GM12878 (cell line): ENCODE results near the gene UNC5B. TPM values are rescaled to one million over a fixed set of nuclear protein-coding genes. Genes with fewer than 3 reads are reported as not detected.

Experiments
- ATAC-seq: fragments of 200-7000 bp; cut with Tn5 transposase; 3 replicates; pipeline ENCODE4 v1.9.1; 2020; ENCODE audit warnings: mild to moderate bottlenecking, moderate library complexity
- BruUV-seq: library from RNA; stranded (reverse); fragments of 400-500 nt; replicated peaks from 2 replicates; lab custom pipeline; 2021; lab: Mats Ljungman, UMichigan
- CTCF ChIA-PET: fragments of 300-600 bp; sonication (Branson Sonifier 250); formaldehyde crosslinking; extraction: SDS; loops from one replicate; lab custom pipeline; 2021; ENCODE audit warnings: inconsistent platforms; lab: Yijun Ruan, JAX
- POLR2A ChIA-PET: fragments of 350-600 bp; formaldehyde crosslinking; extraction: SDS; loops from one replicate; lab custom pipeline; 2021; ENCODE audit warnings: inconsistent platforms; lab: Charles Lee
- RAD21 ChIA-PET: fragments of 300-600 bp; sonication (Branson Sonifier 250); formaldehyde crosslinking; loops from one replicate; lab custom pipeline; 2023; ENCODE audit warnings: antibody characterized with exemption; ENCODE audit not compliant: unreplicated experiment; lab: Charles Lee
- SMC1A ChIA-PET: fragments of 300-600 bp; sonication (Branson Sonifier 250); formaldehyde crosslinking; loops from one replicate; lab custom pipeline; 2023; ENCODE audit not compliant: unreplicated experiment, uncharacterized antibody; lab: Charles Lee
- DNase-seq: peaks from one replicate; pipeline ENCODE4 v3.0.0-alpha.2; 2011; ENCODE audit warnings: low read depth, low spot score
- FAIRE-seq: peaks from 3 replicates; lab custom pipeline; 2011; peaks lifted over from hg19 to GRCh38; lab: Jason Lieb, UNC
- H2AFZ ChIP-seq: 2 replicates; pipeline ENCODE4 v1.6.0; 2011; ENCODE audit warnings: low read depth, low read length, control low read depth; ENCODE audit not compliant: control insufficient read depth
- H3K27ac ChIP-seq: 2 replicates; pipeline ENCODE4 v1.5.1; 2011; ENCODE audit warnings: control low read depth; ENCODE audit not compliant: control insufficient read depth, insufficient read depth
- H3K27me3 ChIP-seq, 2 experiments: replicated peaks in 1 of 2; 2 replicates each; pipeline versions ENCODE4 v1.6.0 to v1.6.1; 2011; ENCODE audit warnings: low read length in 1 of 2; ENCODE audit not compliant: control insufficient read depth in 2 of 2, insufficient read depth in 2 of 2
- H3K36me3 ChIP-seq, 2 experiments: 2 replicates each; pipeline ENCODE4 v1.5.1; 2011; ENCODE audit warnings: low read length in 1 of 2; ENCODE audit not compliant: control insufficient read depth in 2 of 2, insufficient read depth in 2 of 2
- H3K4me1 ChIP-seq: 2 replicates; pipeline ENCODE4 v1.6.1; 2011; ENCODE audit warnings: mild to moderate bottlenecking, low read length, moderate library complexity, mixed read lengths; ENCODE audit not compliant: control insufficient read depth, insufficient read depth
- H3K4me2 ChIP-seq: 2 replicates; pipeline ENCODE4 v1.6.0; 2011; ENCODE audit warnings: control low read depth; ENCODE audit not compliant: control insufficient read depth, insufficient read depth
- H3K4me3 ChIP-seq: fragments of 200-600 bp; sonication (generic); 2 replicates; pipeline ENCODE4 v1.5.1; 2016
- H3K79me2 ChIP-seq: 2 replicates; pipeline ENCODE4 v1.6.0; 2011; ENCODE audit warnings: low read length; ENCODE audit not compliant: control insufficient read depth, insufficient read depth
- H3K9ac ChIP-seq: 2 replicates; pipeline ENCODE4 v1.8.0; 2011; ENCODE audit warnings: low read length, control low read depth, mixed read lengths; ENCODE audit not compliant: control insufficient read depth, insufficient read depth
- H3K9me3 ChIP-seq: replicated peaks from 3 replicates; pipeline ENCODE4 v1.5.1; 2011; ENCODE audit warnings: mild to moderate bottlenecking, low read length; ENCODE audit not compliant: control insufficient read depth, insufficient read depth
- H4K20me1 ChIP-seq: 2 replicates; pipeline ENCODE4 v1.6.0; 2011; ENCODE audit not compliant: control insufficient read depth, insufficient read depth
- IKZF2 ChIP-seq, 2 experiments: fragments of 450-650 bp; IDR thresholded peaks; 2 replicates each; pipeline ENCODE4 v1.6.1; 2017; ENCODE audit warnings: mild to moderate bottlenecking in 2 of 2, moderate library complexity in 2 of 2
- SRF ChIP-seq, 2 experiments: IDR thresholded peaks; 2 replicates each; pipeline ENCODE4 v1.6.1; 2011; ENCODE audit warnings: low read depth in 2 of 2, low read length in 2 of 2, mild to moderate bottlenecking in 1 of 2, moderate library complexity in 1 of 2
- STAT1 ChIP-seq: fragments of 450-650 bp; conservative IDR thresholded peaks from 2 replicates; pipeline ENCODE4 v1.6.1; 2014; ENCODE audit warnings: antibody characterized with exemption, mild to moderate bottlenecking
- SUPT20H ChIP-seq: IDR thresholded peaks from 2 replicates; pipeline ENCODE4 v1.6.1; 2011; ENCODE audit warnings: low read depth, mild to moderate bottlenecking, low read length, moderate library complexity, borderline replicate concordance; ENCODE audit not compliant: control insufficient read depth
- TCF3 ChIP-seq: IDR thresholded peaks from 2 replicates; pipeline ENCODE4 v1.6.1; 2012; ENCODE audit warnings: low read depth, mild to moderate bottlenecking, low read length, borderline replicate concordance; ENCODE audit not compliant: insufficient read depth
- TCF7 ChIP-seq: IDR thresholded peaks from 2 replicates; pipeline ENCODE4 v1.6.1; 2014; ENCODE audit warnings: antibody characterized with exemption, borderline replicate concordance
- WRNIP1 ChIP-seq: IDR thresholded peaks from 2 replicates; pipeline ENCODE4 v1.6.1; 2011; ENCODE audit warnings: low read depth, low read length, improper control_type of control experiment, borderline replicate concordance
- ZNF207 ChIP-seq: fragments of 450-650 bp; IDR thresholded peaks from 2 replicates; pipeline ENCODE4 v1.6.1; 2014; ENCODE audit warnings: antibody characterized with exemption, mild to moderate bottlenecking, borderline replicate concordance
- ZNF384 ChIP-seq: IDR thresholded peaks from 2 replicates; pipeline ENCODE4 v1.6.1; 2012; ENCODE audit warnings: low read depth, mild to moderate bottlenecking, low read length, improper control_type of control experiment, borderline replicate concordance
- WGBS: methylation state at CpG from one replicate; pipeline ENCODE4 v1.1.6; 2016; ENCODE audit warnings: low lambda C conversion rate; ENCODE audit not compliant: insufficient replicate concordance, insufficient coverage; ENCODE audit errors: missing lambda C conversion rate; 5-methylcytosine and 5-hydroxymethylcytosine counted together
- in situ Hi-C: fragments of 300-500 bp; cut with MboI; formaldehyde crosslinking; loops from 9 replicates; pipeline ENCODE4 v1.14.3; 2018; ENCODE audit warnings: mixed read lengths
- intact Hi-C: fragments of 100-400 bp; cut with micrococcal nuclease; formaldehyde crosslinking; loops from one replicate; pipeline ENCODE4 v1.14.2; 2022; ENCODE audit not compliant: unreplicated experiment
- polyA plus RNA-seq, 11 experiments: library from polyadenylated mRNA; depleted of rRNA in 4 of 11; unstranded in 6 of 11; stranded (reverse) in 5 of 11; fragments of >200 nt; fragmentation: Nextera tagmentation in 4 of 11; fragmentation: Illumina TruSeq in 1 of 11; extraction: Ambion mirVana in 4 of 11; extraction: Trizol in 1 of 11; gene quantifications; 1 replicate in 1 of 11; 2 replicates in 10 of 11; pipeline versions ENCODE4 v1.2.1 to v1.2.3, GENCODE V29; 2011 to 2016; ENCODE audit warnings: inconsistent platforms in 2 of 11, missing spikeins in 2 of 11, low read depth in 1 of 11
- total RNA-seq, 4 experiments: library from RNA; depleted of rRNA in 3 of 4; stranded (reverse); fragments of >200 nt in 3 of 4; fragmentation: Illumina TruSeq in 1 of 4; extraction: Trizol in 1 of 4; gene quantifications; 2 replicates each; pipeline versions ENCODE4 v1.2.1 to v1.2.3, GENCODE V29; 2013 to 2021

UNC5B gene
- total and polyA plus RNA-seq, 10 of the 15 experiments (the other 5 are each of a cell fraction or from before 2014, with no cell fraction given) = 0.03 to 0.08 TPM; not detected in 8

DNA sequence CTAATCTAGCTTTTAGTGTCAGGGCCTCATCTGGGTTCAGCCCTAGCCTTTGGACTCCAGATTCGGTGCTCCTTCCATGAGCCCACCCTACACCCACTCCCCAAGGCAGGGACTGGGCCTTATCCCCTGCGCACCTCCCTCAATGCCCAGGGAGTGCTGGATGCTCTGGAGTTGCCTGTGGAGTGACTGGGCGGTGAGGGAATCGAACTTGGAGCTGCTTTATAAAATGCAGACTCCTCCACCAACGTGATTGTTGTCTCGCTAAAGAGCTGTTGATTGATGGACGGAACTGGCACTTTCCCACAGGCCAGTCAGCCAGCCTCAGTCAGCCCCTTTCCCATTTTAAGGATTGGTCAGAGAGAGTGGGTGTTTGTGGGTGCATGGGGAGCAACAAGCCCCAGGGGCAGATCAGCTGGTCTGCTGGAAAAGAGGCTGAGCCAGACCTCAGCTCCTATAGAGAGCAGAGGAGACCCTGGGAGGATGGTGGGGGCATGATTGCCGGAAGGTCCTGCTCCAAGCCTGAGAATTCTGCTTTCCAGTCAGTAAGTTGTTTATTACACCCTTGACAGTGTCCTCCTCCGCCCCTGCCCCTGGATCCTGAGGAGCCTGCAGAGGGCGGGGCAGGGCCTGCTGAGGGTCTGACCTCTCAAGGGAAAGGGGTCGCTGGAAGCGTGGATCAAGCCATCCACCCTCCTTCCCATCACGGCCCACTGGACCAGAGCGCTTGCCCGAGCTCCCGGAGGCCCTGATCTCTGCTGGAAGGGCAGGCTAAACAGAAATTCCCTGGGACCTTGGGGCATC, 16.7 kb downstream of the UNC5B start:
- POLR2A ChIA-PET = no interaction called here
- BruUV-seq = no TSS peak

DNA sequence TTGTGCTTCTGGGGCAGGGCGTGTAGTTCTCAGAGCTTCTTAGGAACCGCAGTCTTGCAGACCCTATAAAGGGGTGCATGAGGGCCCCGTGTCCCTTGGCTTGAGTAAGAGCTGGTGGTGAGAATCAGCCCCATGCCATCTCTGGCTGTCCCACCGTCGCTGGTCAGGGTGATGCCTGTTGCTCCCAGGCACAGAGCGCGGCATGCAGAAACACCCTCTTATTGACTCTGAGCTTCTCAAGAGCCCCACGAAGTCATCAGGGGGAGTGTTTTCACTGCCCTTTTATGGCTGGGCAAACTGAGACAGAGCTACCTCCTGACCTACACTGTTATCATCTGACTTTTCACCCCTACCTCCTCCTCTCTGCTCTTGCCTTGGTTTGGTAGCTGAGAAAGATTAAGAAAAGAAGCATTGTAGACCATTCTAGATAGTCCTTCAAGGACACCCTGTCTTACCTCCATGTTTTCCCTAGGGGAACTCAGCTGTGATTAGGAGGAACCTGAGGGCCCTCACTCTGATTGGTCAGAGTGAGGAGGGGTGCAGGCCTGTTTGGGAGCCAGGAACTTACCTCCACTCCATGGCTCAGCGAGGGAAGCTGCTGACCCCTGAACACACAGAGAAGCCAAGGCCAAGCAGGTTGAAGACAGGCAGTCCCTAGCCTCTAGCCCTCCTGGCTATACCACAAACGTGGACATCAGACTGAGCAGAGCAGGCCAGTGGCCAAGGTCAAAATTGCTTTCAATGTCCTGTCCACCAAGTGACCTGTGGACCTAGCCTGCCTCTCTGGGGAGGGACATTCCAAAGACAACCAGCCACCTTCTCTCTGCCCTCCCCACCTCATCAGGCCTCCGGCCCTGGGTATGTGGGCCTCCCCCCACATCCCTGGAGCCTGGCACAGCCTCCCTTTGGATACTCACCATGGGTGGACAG, 17.6 kb downstream of the UNC5B start:
- in situ Hi-C loops = no loop called here
- ATAC-seq = no peak
- RAD21 ChIA-PET = no interaction called here
- H3K36me3 ChIP-seq = no peaks in the 10 kb centered on the region
- H3K27me3 ChIP-seq = peaks cover 0 to 1% of the 10 kb centered on the region in 2 experiments; a peak in 3 of 4 replicates
- no peak overlapping the region for H3K4me3 ChIP-seq
- H3K9me3 ChIP-seq = no peaks in the 10 kb centered on the region
- no peaks in the 10 kb centered on the region for H4K20me1 ChIP-seq
- FAIRE-seq = no peak
- no peak overlapping the region for H2AFZ ChIP-seq
- H3K4me1 ChIP-seq = no peaks in the 10 kb centered on the region
- BruUV-seq = no TSS peak
- POLR2A ChIA-PET = no interaction called here
- H3K4me2 ChIP-seq = no peak overlapping the region
- no peak overlapping the region for H3K9ac ChIP-seq
- no peaks in the 10 kb centered on the region for H3K79me2 ChIP-seq
- CTCF ChIA-PET = interaction anchor here (0.7 to 1.1 kb wide), 2 partner anchors 21 to 327 kb away, joined by 3 to 4 read pairs; no protein-coding TSS in a partner anchor
- DNase-seq = no peak
- SMC1A ChIA-PET = no interaction called here
- TF ChIP-seq SUPT20H = no peak
- TF ChIP-seq TCF3 = no peak
- TF ChIP-seq ZNF384 = no peak
- 34% methylated on average over 11 of the region's 11 CpGs for WGBS
- intact Hi-C loops = no loop called here
- no peak overlapping the region for H3K27ac ChIP-seq

More for the DNA sequence above, 16.7 kb downstream of the UNC5B start:
- WGBS = 25% methylated on average over 15 of the region's 16 CpGs
- ATAC-seq = no peak
- H2AFZ ChIP-seq = no peak overlapping the region
- FAIRE-seq = no peak
- RAD21 ChIA-PET = no interaction called here
- peaks cover 0 to 1% of the 10 kb centered on the region in 2 experiments; a peak in 3 of 4 replicates for H3K27me3 ChIP-seq
- H3K9ac ChIP-seq = no peak overlapping the region
- H3K4me3 ChIP-seq = no peak overlapping the region
- no peak overlapping the region for H3K4me2 ChIP-seq
- DNase-seq = no peak
- TF ChIP-seq SRF (IDR thresholded peaks at IDR 0.05; ENCODE audit: low read depth in 2 of 2, low read length in 2 of 2) = no peak
- no peak for TF ChIP-seq WRNIP1
- no peak for TF ChIP-seq TCF7
- no peak for TF ChIP-seq ZNF207
- no peak for TF ChIP-seq STAT1
- TF ChIP-seq IKZF2 (IDR thresholded peaks at IDR 0.05) = no peak
- TF ChIP-seq, all 136 proteins: peak for 0
- ChIA-PET SMC1A (no interaction called here), CTCF (interaction anchor here (0.7 to 1.1 kb wide), 2 partner anchors 20 to 326 kb away, joined by 3 to 4 read pairs; no protein-coding TSS in a partner anchor)
- in situ Hi-C loops (no loop called here), intact Hi-C loops (no loop called here)
- Histone ChIP-seq H3K27ac (no peak overlapping the region), H3K9me3 (no peaks in the 10 kb centered on the region), H3K79me2 (no peaks in the 10 kb centered on the region), H3K4me1 (no peaks in the 10 kb centered on the region), H3K36me3 (no peaks in the 10 kb centered on the region), H4K20me1 (no peaks in the 10 kb centered on the region)
